GM13976 (cell line): ENCODE data around the gene ANKRD28.
"Not testable (repeated sequence)": the region's sequence is repeated elsewhere in the genome, so short reads cannot be mapped to it uniquely, and the experiment has no call there.

ENCODE experiments used
- DNase-seq: peaks from one replicate; pipeline ENCODE4 v3.0.0; 2012; ENCODE audit warnings: low spot score
- in situ Hi-C: fragments of 300-500 bp; cut with MboI; formaldehyde crosslinking; loops from one replicate; pipeline ENCODE4 v1.12.0; 2022; ENCODE audit warnings: low sequenced_read_pairs, mixed read lengths, inconsistent platforms; ENCODE audit not compliant: unreplicated experiment
- TF ChIP-seq, protein P1 (sequence below): IDR thresholded peaks from 2 replicates; pipeline ENCODE4 v1.5.1; 2012; ENCODE audit warnings: borderline replicate concordance, mild to moderate bottlenecking; ENCODE audit not compliant: insufficient read depth; ENCODE audit errors: extremely low read depth, missing control alignments, control extremely low read depth

ANKRD28 gene

GRCh38 chr3:15743587-15744009 is 54.2 kb downstream of the ANKRD28 start:
- in situ Hi-C loops = no loop called here
- TF ChIP-seq, protein P1, sequence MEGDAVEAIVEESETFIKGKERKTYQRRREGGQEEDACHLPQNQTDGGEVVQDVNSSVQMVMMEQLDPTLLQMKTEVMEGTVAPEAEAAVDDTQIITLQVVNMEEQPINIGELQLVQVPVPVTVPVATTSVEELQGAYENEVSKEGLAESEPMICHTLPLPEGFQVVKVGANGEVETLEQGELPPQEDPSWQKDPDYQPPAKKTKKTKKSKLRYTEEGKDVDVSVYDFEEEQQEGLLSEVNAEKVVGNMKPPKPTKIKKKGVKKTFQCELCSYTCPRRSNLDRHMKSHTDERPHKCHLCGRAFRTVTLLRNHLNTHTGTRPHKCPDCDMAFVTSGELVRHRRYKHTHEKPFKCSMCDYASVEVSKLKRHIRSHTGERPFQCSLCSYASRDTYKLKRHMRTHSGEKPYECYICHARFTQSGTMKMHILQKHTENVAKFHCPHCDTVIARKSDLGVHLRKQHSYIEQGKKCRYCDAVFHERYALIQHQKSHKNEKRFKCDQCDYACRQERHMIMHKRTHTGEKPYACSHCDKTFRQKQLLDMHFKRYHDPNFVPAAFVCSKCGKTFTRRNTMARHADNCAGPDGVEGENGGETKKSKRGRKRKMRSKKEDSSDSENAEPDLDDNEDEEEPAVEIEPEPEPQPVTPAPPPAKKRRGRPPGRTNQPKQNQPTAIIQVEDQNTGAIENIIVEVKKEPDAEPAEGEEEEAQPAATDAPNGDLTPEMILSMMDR = no peak
- no peak for DNase-seq

GRCh38 chr3:15742236-15742635 is 55.5 kb downstream of the ANKRD28 start:
- in situ Hi-C loops, DNase-seq: not testable (repeated sequence)

GRCh38 chr3:15738616-15739005 is 59.2 kb downstream of the ANKRD28 start:
- DNase-seq, in situ Hi-C loops: not testable (repeated sequence)

- TF ChIP-seq, protein P1 = no peak
- no peak for DNase-seq
- in situ Hi-C loops = no loop called here
These were observed 66.8 kb downstream of the ANKRD28 start for GRCh38 chr3:15731024-15731423.

- TF ChIP-seq, protein P1 = no peak
- DNase-seq = no peak
- in situ Hi-C loops = no loop called here
These were observed 69.0 kb downstream of the ANKRD28 start for GRCh38 chr3:15728766-15729165.

GRCh38 chr3:15726881-15727280 is 70.9 kb downstream of the ANKRD28 start:
- TF ChIP-seq, protein P1 = no peak
- no peak for DNase-seq
- in situ Hi-C loops = no loop called here

DNA sequence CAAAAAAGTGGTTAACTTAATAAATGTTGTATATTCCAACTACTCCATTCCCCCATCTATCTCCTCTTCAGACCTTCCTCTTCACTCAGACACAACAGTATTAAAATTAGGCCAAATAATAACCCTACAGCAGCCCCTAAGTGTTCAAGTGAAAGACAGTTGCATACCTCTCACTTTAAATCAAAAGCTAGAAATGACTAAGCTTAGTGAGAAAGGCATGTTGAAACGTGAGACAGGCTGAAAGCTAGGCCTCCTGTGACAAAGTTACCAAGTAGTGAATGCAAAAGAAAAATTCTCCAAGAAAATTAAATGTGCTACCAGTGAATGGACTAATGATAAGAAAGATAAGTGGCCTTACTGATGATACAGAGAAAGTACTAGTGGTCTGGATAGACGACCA is 71.7 kb downstream of the ANKRD28 start:
- in situ Hi-C loops = no loop called here
- DNase-seq = no peak

DNA sequence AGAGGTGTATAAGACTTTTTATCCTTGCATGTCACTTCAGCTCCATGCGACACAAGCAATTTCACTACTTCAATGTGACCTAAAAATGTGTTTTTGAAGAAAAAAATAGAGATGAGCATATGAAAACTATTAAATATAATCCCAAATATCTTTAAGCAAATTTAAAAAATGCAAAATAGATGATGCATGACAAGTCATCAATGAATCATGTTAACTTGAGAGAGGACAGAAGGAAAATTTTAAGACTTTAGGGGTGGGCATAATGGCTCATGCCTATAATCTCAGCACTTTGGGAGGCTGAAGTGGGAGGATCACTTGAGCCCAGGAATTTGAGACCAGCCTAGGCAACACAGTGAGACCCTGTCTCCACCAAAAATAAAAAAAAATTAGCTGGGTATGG is 73.3 kb downstream of the ANKRD28 start:
- in situ Hi-C loops = no loop called here
- no peak for DNase-seq
- TF ChIP-seq, protein P1 = no peak

More for the DNA sequence above, 71.7 kb downstream of the ANKRD28 start:
- TF ChIP-seq, protein P1 = no peak
